ENCODE data around the gene NXPE1. TPM values are rescaled to one million over a fixed set of nuclear protein-coding genes. Genes with fewer than 3 reads are reported as not detected.

The NXPE1 gene
- total and polyA plus RNA-seq, 8 donors = 0.08 to 0.15 TPM; not detected in 6

- intact Hi-C loops (cut with DNase I) = no loop called here
- no peaks in the 10 kb centered on the region for H3K9me3 ChIP-seq
- H3K4me3 ChIP-seq = no peak overlapping the region
- no peak for ATAC-seq
- no peaks in the 10 kb centered on the region for H3K4me1 ChIP-seq
- H3K27me3 ChIP-seq = no peaks in the 10 kb centered on the region
- DNase-seq = no peak
- TF ChIP-seq CTCF (IDR thresholded peaks at IDR 0.05) = no peak
- no peak overlapping the region for H3K27ac ChIP-seq
- no peaks in the 10 kb centered on the region for H3K36me3 ChIP-seq
Observed at GRCh38 chr11:114479331-114479730, 80.3 kb downstream of the NXPE1 start.

- no peaks in the 10 kb centered on the region for H3K4me1 ChIP-seq
- H3K27me3 ChIP-seq = no peaks in the 10 kb centered on the region
- intact Hi-C loops (cut with DNase I) = no loop called here
- H3K36me3 ChIP-seq = no peaks in the 10 kb centered on the region
- no peak for DNase-seq
- H3K4me3 ChIP-seq = no peak overlapping the region
- TF ChIP-seq CTCF (IDR thresholded peaks at IDR 0.05) = no peak
- ATAC-seq = no peak
- H3K9me3 ChIP-seq = no peaks in the 10 kb centered on the region
- no peak overlapping the region for H3K27ac ChIP-seq
Observed at GRCh38 chr11:114478768-114479167, 80.9 kb downstream of the NXPE1 start.

GRCh38 chr11:114478001-114478410 lies 81.7 kb downstream of the NXPE1 start:
- no peak overlapping the region for H3K27ac ChIP-seq
- H3K4me1 ChIP-seq = no peaks in the 10 kb centered on the region
- intact Hi-C loops (cut with DNase I) = no loop called here
- ATAC-seq = no peak
- DNase-seq = no peak
- no peak overlapping the region for H3K4me3 ChIP-seq
- H3K9me3 ChIP-seq = no peaks in the 10 kb centered on the region
- no peaks in the 10 kb centered on the region for H3K36me3 ChIP-seq
- TF ChIP-seq CTCF (IDR thresholded peaks at IDR 0.05) = no peak
- no peaks in the 10 kb centered on the region for H3K27me3 ChIP-seq

GRCh38 chr11:114472661-114473060 lies 87.0 kb downstream of the NXPE1 start:
- Histone ChIP-seq H3K9me3 (no peaks in the 10 kb centered on the region), H3K27ac (no peak overlapping the region), H3K4me3 (no peak overlapping the region), H3K27me3 (no peaks in the 10 kb centered on the region), H3K4me1 (no peaks in the 10 kb centered on the region), H3K36me3 (no peaks in the 10 kb centered on the region)
- intact Hi-C loops (cut with DNase I) = no loop called here
- no peak for TF ChIP-seq CTCF (IDR thresholded peaks at IDR 0.05)
- ATAC-seq (no peak), DNase-seq (no peak)

Other genes starting within 250 kb of the NXPE1 start
- 1 to 10 TPM; 6.5 to 8.8 TPM for gene C11orf71, start 159.4 kb downstream of the NXPE1 start, total RNA-seq
- 10 to 100 TPM in 3 of 6 donors, 1 to 10 TPM in 3; 8.8 to 11.3 (median 10.0) TPM for gene C11orf71, start 159.4 kb downstream of the NXPE1 start, polyA plus RNA-seq (ENCODE audit: insufficient read length in 6 of 6)
- gene RBM7, start 159.2 kb downstream of the NXPE1 start, total RNA-seq = 10 to 100 TPM; 28.7 to 32.0 TPM
- gene RBM7, start 159.2 kb downstream of the NXPE1 start, polyA plus RNA-seq (ENCODE audit: insufficient read length in 6 of 6) = 10 to 100 TPM; 45.9 to 59.7 (median 54.7) TPM
- gene REXO2, start 120.4 kb downstream of the NXPE1 start, total RNA-seq = 10 to 100 TPM; 77.0 to 97.1 TPM
- 100 to 1,000 TPM in 1 of 6 donors, 10 to 100 TPM in 5; 72.1 to 101 (median 86.0) TPM for gene REXO2, start 120.4 kb downstream of the NXPE1 start, polyA plus RNA-seq (ENCODE audit: insufficient read length in 6 of 6)
- not detected for gene NXPE4, start 35.9 kb upstream of the NXPE1 start, total RNA-seq
- under 1 TPM in 1 of 6 donors, not detected in 5; 0.10 TPM for gene NXPE4, start 35.9 kb upstream of the NXPE1 start, polyA plus RNA-seq (ENCODE audit: insufficient read length in 6 of 6)
- gene NXPE2, start 118.6 kb upstream of the NXPE1 start, total RNA-seq = under 1 TPM in 1 of 2 donors, not detected in 1; 0.17 TPM
- under 1 TPM; 0.23 to 0.36 (median 0.24) TPM for gene NXPE2, start 118.6 kb upstream of the NXPE1 start, polyA plus RNA-seq (ENCODE audit: insufficient read length in 6 of 6)

All from left lung (tissue), 10 donors.